Measurements from ENCODE around the gene SVIP.

GRCh38 chr11:22802861-22803260 lies 26.7 kb downstream of the SVIP start:
- TF ChIP-seq CTCF (IDR thresholded peaks at IDR 0.05; ENCODE audit: low read depth, low read length, poor library complexity, severe bottlenecking) (no peak), EZH2phosphoT487 (IDR thresholded peaks at IDR 0.05; ENCODE audit: borderline replicate concordance, low read length) (no peak)

Measured in DOHH2 (cell line).